PC-9 (cell line): ENCODE measurements around the gene PAPSS2.

Source experiments
- EZH2 ChIP-seq: fragments of 200-600 bp; sonication (generic); IDR thresholded peaks from 2 replicates; pipeline ENCODE4 v1.8.0; 2017; ENCODE audit warnings: antibody characterized with exemption, low read depth
- TF ChIP-seq, protein P1 (sequence below): fragments of 200-600 bp; sonication (generic); conservative IDR thresholded peaks from 2 replicates; pipeline ENCODE4 v1.6.1; 2017; ENCODE audit warnings: mixed run types, antibody characterized with exemption, mild to moderate bottlenecking, moderate library complexity

DNA sequence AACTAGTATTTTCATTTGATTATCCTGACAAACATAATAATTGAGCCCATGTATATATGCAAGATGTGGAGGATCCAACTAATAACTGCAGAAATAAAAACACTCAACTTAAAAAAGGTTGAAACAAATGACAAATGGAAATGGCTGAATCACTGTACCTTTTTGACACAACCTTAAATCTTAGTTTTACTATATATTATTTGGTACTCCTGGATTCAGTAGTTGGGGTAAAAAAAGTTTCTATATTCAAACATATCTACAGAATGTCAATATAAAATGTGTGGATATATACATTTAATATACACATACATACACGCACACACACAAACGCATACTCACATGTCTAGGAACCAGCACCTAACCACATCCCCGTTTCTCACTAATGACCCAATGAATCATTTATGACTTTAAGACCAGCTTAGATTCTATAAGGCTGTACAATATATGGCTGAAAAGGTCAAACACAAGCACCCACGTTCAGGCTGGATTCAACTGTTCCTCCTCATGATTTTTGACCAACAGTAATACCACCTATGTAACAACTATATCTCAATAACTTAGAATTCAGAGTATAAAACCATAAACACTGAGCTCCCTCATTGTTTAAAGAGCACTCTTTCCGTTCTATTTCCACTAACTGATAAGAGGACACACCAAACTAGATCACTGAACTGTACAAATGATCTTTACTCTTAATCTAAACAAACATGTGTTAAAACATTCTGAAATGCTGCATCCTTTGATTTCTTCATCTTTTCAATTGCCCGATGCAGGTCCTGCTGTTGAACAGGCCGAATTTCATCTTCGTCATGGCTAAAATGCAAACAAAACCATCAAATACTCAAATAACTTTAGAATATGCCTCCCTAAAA is 94.6 kb downstream of the PAPSS2 start:
- TF ChIP-seq, protein P1, sequence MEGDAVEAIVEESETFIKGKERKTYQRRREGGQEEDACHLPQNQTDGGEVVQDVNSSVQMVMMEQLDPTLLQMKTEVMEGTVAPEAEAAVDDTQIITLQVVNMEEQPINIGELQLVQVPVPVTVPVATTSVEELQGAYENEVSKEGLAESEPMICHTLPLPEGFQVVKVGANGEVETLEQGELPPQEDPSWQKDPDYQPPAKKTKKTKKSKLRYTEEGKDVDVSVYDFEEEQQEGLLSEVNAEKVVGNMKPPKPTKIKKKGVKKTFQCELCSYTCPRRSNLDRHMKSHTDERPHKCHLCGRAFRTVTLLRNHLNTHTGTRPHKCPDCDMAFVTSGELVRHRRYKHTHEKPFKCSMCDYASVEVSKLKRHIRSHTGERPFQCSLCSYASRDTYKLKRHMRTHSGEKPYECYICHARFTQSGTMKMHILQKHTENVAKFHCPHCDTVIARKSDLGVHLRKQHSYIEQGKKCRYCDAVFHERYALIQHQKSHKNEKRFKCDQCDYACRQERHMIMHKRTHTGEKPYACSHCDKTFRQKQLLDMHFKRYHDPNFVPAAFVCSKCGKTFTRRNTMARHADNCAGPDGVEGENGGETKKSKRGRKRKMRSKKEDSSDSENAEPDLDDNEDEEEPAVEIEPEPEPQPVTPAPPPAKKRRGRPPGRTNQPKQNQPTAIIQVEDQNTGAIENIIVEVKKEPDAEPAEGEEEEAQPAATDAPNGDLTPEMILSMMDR: no peak
- TF ChIP-seq EZH2: no peak
